PC-3 (cell line): Measurements from ENCODE around the gene USP34. TPM values are rescaled to one million over a fixed set of nuclear protein-coding genes. Genes with fewer than 3 reads are reported as not detected.

Experiments
- ATAC-seq: fragments of 200-7000 bp; cut with Tn5 transposase; 2 replicates; pipeline ENCODE4 v1.9.1; 2020; ENCODE audit warnings: mild to moderate bottlenecking, moderate library complexity
- BruUV-seq: library from RNA; stranded (reverse); fragments of 400-500 nt; replicated peaks from 2 replicates; lab custom pipeline; 2021; lab: Mats Ljungman, UMichigan
- CTCF ChIA-PET: fragments of 300-600 bp; sonication (Branson Sonifier 250); formaldehyde crosslinking; loops from one replicate; lab custom pipeline; 2022; ENCODE audit warnings: antibody characterized with exemption; lab: Charles Lee
- POLR2A ChIA-PET: fragments of 300-600 bp; sonication (Branson Sonifier 250); formaldehyde crosslinking; loops from one replicate; lab custom pipeline; 2022; ENCODE audit warnings: antibody characterized with exemption; ENCODE audit not compliant: unreplicated experiment; lab: Charles Lee
- DNase-seq: peaks from one replicate; pipeline ENCODE4 v3.0.0-alpha.2; 2015
- H2AFZ ChIP-seq: fragments of 300-600 bp; sonication (generic); 2 replicates; pipeline ENCODE4 v1.6.0; 2016; ENCODE audit warnings: antibody characterized with exemption, low read length
- H3F3A ChIP-seq: fragments of 300-600 bp; sonication (generic); one replicate; pipeline ENCODE4 v1.6.0; 2017; ENCODE audit warnings: antibody characterized with exemption, low read length, control low read depth, mild to moderate bottlenecking; ENCODE audit not compliant: unreplicated experiment
- H3K27ac ChIP-seq: fragments of 300-600 bp; sonication (generic); 2 replicates; pipeline ENCODE4 v1.5.1; 2016; ENCODE audit warnings: mild to moderate bottlenecking, low read length
- H3K27me3 ChIP-seq: fragments of 300-600 bp; sonication (generic); 2 replicates; pipeline ENCODE4 v1.6.1; 2016; ENCODE audit warnings: low read length, mixed read lengths
- H3K36me3 ChIP-seq: fragments of 300-600 bp; sonication (generic); 2 replicates; pipeline ENCODE4 v1.6.1; 2016; ENCODE audit warnings: low read depth, mixed run types, low read length, mixed read lengths
- H3K4me1 ChIP-seq: fragments of 300-600 bp; sonication (generic); 2 replicates; pipeline ENCODE4 v1.5.1; 2016; ENCODE audit warnings: low read length; ENCODE audit not compliant: insufficient read depth
- H3K4me2 ChIP-seq: fragments of 300-600 bp; sonication (generic); 2 replicates; pipeline ENCODE4 v1.6.0; 2016; ENCODE audit warnings: low read length
- H3K4me3 ChIP-seq: fragments of 300-600 bp; sonication (generic); 2 replicates; pipeline ENCODE4 v1.5.1; 2016; ENCODE audit warnings: mild to moderate bottlenecking, low read length, mixed read lengths
- H3K79me2 ChIP-seq: fragments of 300-600 bp; sonication (generic); 2 replicates; pipeline ENCODE4 v1.6.1; 2017; ENCODE audit warnings: low read length, mixed read lengths
- H3K9ac ChIP-seq: fragments of 300-600 bp; sonication (generic); 2 replicates; pipeline ENCODE4 v1.6.0; 2016; ENCODE audit warnings: mild to moderate bottlenecking, low read length
- H3K9me2 ChIP-seq: fragments of 300-600 bp; sonication (generic); replicated peaks from 2 replicates; pipeline ENCODE4 v1.6.1; 2016; ENCODE audit warnings: mixed run types, low read length, mixed read lengths
- H3K9me3 ChIP-seq: fragments of 300-600 bp; sonication (generic); 2 replicates; pipeline ENCODE4 v1.6.1; 2016; ENCODE audit warnings: low read length, mixed read lengths
- H4K20me1 ChIP-seq: fragments of 300-600 bp; sonication (generic); 2 replicates; pipeline ENCODE4 v1.6.1; 2016; ENCODE audit warnings: low read length, mixed read lengths
- CTCF ChIP-seq: fragments of 300-600 bp; sonication (generic); conservative IDR thresholded peaks from 2 replicates; pipeline ENCODE4 v1.5.1; 2017; ENCODE audit warnings: antibody characterized with exemption, low read depth, mild to moderate bottlenecking, low read length
- EZH2 ChIP-seq: fragments of 300-600 bp; sonication (generic); IDR thresholded peaks from one replicate; pipeline ENCODE4 v1.6.1; 2017; ENCODE audit warnings: antibody characterized with exemption, mild to moderate bottlenecking, low read length; ENCODE audit not compliant: unreplicated experiment
- EZH2phosphoT487 ChIP-seq: fragments of 300-600 bp; sonication (generic); IDR thresholded peaks from 2 replicates; pipeline ENCODE4 v1.6.1; 2018; ENCODE audit warnings: mild to moderate bottlenecking, antibody characterized with exemption, low read length, borderline replicate concordance
- intact Hi-C: fragments of 100-400 bp; cut with micrococcal nuclease; formaldehyde crosslinking; loops from 2 replicates; pipeline ENCODE4 v1.9.0; 2023
- total RNA-seq: library from RNA; depleted of rRNA; stranded (reverse); fragments of >200 nt; gene quantifications from 2 replicates; pipeline ENCODE4 v1.2.3, GENCODE V29; 2014

Gene USP34
- total RNA-seq, 1 experiment from 2014 or later, result 67.1 TPM

GRCh38 chr2:61222567-61222966 is 248.3 kb downstream of the USP34 start:
- BruUV-seq, result no TSS peak
- TF ChIP-seq CTCF (no peak), EZH2phosphoT487 (no peak)
- Histone ChIP-seq H4K20me1 (no peaks in the 10 kb centered on the region), H2AFZ (no peak overlapping the region), H3K27me3 (no peaks in the 10 kb centered on the region), H3K4me2 (no peak overlapping the region), H3K4me3 (no peak overlapping the region), H3K27ac (no peak overlapping the region), H3F3A (no peaks in the 10 kb centered on the region), H3K4me1 (peaks cover 19% of the 10 kb centered on the region), H3K36me3 (peaks cover 36% of the 10 kb centered on the region; the same call in 1 of the 2 replicates), H3K9ac (no peak overlapping the region), H3K9me2 (no peaks in the 10 kb centered on the region), H3K79me2 (no peaks in the 10 kb centered on the region), H3K9me3 (no peaks in the 10 kb centered on the region)
- CTCF ChIA-PET, result no interaction called here
- DNase-seq (no peak), ATAC-seq (no peak)
- intact Hi-C loops, result no loop called here
- POLR2A ChIA-PET, result no interaction called here

- Histone ChIP-seq H3K9me3 (no peaks in the 10 kb centered on the region), H3K4me2 (no peak overlapping the region), H3K27me3 (no peaks in the 10 kb centered on the region), H3K36me3 (peaks cover 36% of the 10 kb centered on the region; the same call in 1 of the 2 replicates), H3K9me2 (no peaks in the 10 kb centered on the region), H3K4me3 (no peak overlapping the region), H2AFZ (no peak overlapping the region), H3K79me2 (no peaks in the 10 kb centered on the region), H3K27ac (no peak overlapping the region), H3K9ac (no peak overlapping the region), H4K20me1 (no peaks in the 10 kb centered on the region), H3F3A (no peaks in the 10 kb centered on the region), H3K4me1 (peaks cover 19% of the 10 kb centered on the region)
- ChIA-PET POLR2A (no interaction called here), CTCF (no interaction called here)
- no peak for DNase-seq
- no peak for ATAC-seq
- BruUV-seq, result no TSS peak
- no peak for TF ChIP-seq EZH2phosphoT487
- intact Hi-C loops, result no loop called here
These were observed 249.1 kb downstream of the USP34 start for GRCh38 chr2:61221819-61222218.

GRCh38 chr2:61220768-61221167 is 250.1 kb downstream of the USP34 start:
- Histone ChIP-seq H3K79me2 (no peaks in the 10 kb centered on the region), H3K9me3 (no peaks in the 10 kb centered on the region), H4K20me1 (no peaks in the 10 kb centered on the region), H2AFZ (no peak overlapping the region), H3K27ac (no peak overlapping the region), H3K36me3 (peaks cover 29% of the 10 kb centered on the region; the same call in 1 of the 2 replicates), H3K4me2 (no peak overlapping the region), H3K9ac (no peak overlapping the region), H3F3A (no peaks in the 10 kb centered on the region), H3K27me3 (no peaks in the 10 kb centered on the region), H3K4me1 (peaks cover 19% of the 10 kb centered on the region), H3K9me2 (no peaks in the 10 kb centered on the region), H3K4me3 (no peak overlapping the region)
- intact Hi-C loops, result no loop called here
- DNase-seq, result peak; percentile 57
- CTCF ChIA-PET, result no interaction called here
- ATAC-seq, result peak; percentile 49
- POLR2A ChIA-PET, result no interaction called here
- TF ChIP-seq CTCF (no peak), EZH2 (no peak), EZH2phosphoT487 (no peak)
- BruUV-seq, result no TSS peak
